HG03565 (cell line): ENCODE data around the gene KBTBD12.

Source experiments
- ATAC-seq: cut with Tn5 transposase; IDR thresholded peaks from one replicate; pipeline ENCODE4 v1.9.1; 2021; ENCODE audit warnings: mild to moderate bottlenecking, moderate library complexity; ENCODE audit not compliant: unreplicated experiment

The KBTBD12 gene

GRCh38 chr3:127982155-127982554 lies 67.1 kb downstream of the KBTBD12 start:
- no peak for ATAC-seq

GRCh38 chr3:127984241-127984975 lies 69.4 kb downstream of the KBTBD12 start:
- ATAC-seq = no peak

- no peak for ATAC-seq
These were observed 70.2 kb downstream of the KBTBD12 start for GRCh38 chr3:127985216-127985615.

GRCh38 chr3:127985655-127986225 lies 70.7 kb downstream of the KBTBD12 start:
- ATAC-seq = no peak

GRCh38 chr3:127986803-127987202 lies 71.8 kb downstream of the KBTBD12 start:
- ATAC-seq = no peak

- ATAC-seq = no peak
These were observed 72.4 kb downstream of the KBTBD12 start for GRCh38 chr3:127987309-127987995.

GRCh38 chr3:127988770-127989557 lies 73.9 kb downstream of the KBTBD12 start:
- ATAC-seq = no peak

- ATAC-seq = no peak
These were observed 75.0 kb downstream of the KBTBD12 start for GRCh38 chr3:127990051-127990450.

- no peak for ATAC-seq
These were observed 75.4 kb downstream of the KBTBD12 start for GRCh38 chr3:127990461-127990860.

GRCh38 chr3:127991251-127991650 lies 76.2 kb downstream of the KBTBD12 start:
- no peak for ATAC-seq

GRCh38 chr3:127991681-127992080 lies 76.6 kb downstream of the KBTBD12 start:
- no peak for ATAC-seq

GRCh38 chr3:127992127-127992526 lies 77.1 kb downstream of the KBTBD12 start:
- ATAC-seq = no peak

GRCh38 chr3:127994011-127994410 lies 79.0 kb downstream of the KBTBD12 start:
- no peak for ATAC-seq

GRCh38 chr3:127997016-127997415 lies 82.0 kb downstream of the KBTBD12 start:
- no peak for ATAC-seq

GRCh38 chr3:127997961-127998360 lies 82.9 kb downstream of the KBTBD12 start:
- no peak for ATAC-seq

- no peak for ATAC-seq
These were observed 83.6 kb downstream of the KBTBD12 start for GRCh38 chr3:127998596-127998995.

GRCh38 chr3:127999509-128000106 lies 84.6 kb downstream of the KBTBD12 start:
- ATAC-seq = no peak

- no peak for ATAC-seq
These were observed 86.5 kb downstream of the KBTBD12 start for GRCh38 chr3:128001576-128001975.

- ATAC-seq = no peak
These were observed 89.6 kb downstream of the KBTBD12 start for GRCh38 chr3:128004661-128005060.

- ATAC-seq = no peak
These were observed 91.3 kb downstream of the KBTBD12 start for GRCh38 chr3:128006061-128007032.
